ENCODE measurements around the gene SRSF12. TPM values are rescaled to one million over a fixed set of nuclear protein-coding genes. Genes with fewer than 3 reads are reported as not detected.

Gene SRSF12
- total and polyA plus RNA-seq, 2 donors (not counting 1 experiment from before 2014, with no cell fraction given) = 0.10 to 0.33 TPM

- Histone ChIP-seq H3K9me3 (ENCODE audit: control insufficient read depth, insufficient read depth, low read depth, low read length) (no peaks in the 10 kb centered on the region), H3K36me3 (ENCODE audit: control insufficient read depth, insufficient read depth, low read length) (no peaks in the 10 kb centered on the region), H3K4me3 (replicated peaks in 1 of 4; ENCODE audit: control extremely low read depth in 1 of 4, insufficient read depth in 1 of 4, low read depth in 3 of 4, low read length in 4 of 4) (no peak overlapping the region), H3K4me1 (ENCODE audit: control insufficient read depth, extremely low read depth, insufficient read depth, low read length) (no peaks in the 10 kb centered on the region), H3K27ac (ENCODE audit: insufficient read depth, low read length) (no peak overlapping the region), H3K79me2 (ENCODE audit: control insufficient read depth, insufficient read depth, low read length) (no peaks in the 10 kb centered on the region), H3K27me3 (ENCODE audit: control insufficient read depth, insufficient read depth, low read length) (no peaks in the 10 kb centered on the region), H4K20me1 (ENCODE audit: control insufficient read depth, extremely low read depth, insufficient read depth, low read length) (no peaks in the 10 kb centered on the region), H3K9ac (ENCODE audit: insufficient read depth, low read length) (no peak overlapping the region), H2AFZ (ENCODE audit: low read length) (no peak overlapping the region), H3K4me2 (ENCODE audit: extremely low read depth, insufficient read depth, low read length) (no peak overlapping the region)
- TF ChIP-seq CTCF (conservative IDR thresholded peaks at IDR 0.05 in 1 of 2, IDR thresholded peaks at IDR 0.05 in 1 of 2; ENCODE audit: low read depth in 1 of 2, low read length in 2 of 2) = peak; percentile 48 to 63
- TF ChIP-seq EZH2 (IDR thresholded peaks at IDR 0.05; ENCODE audit: low read length, missing control alignments) = no peak
- peak; percentile 23 to 66 for DNase-seq (ENCODE audit: low read depth in 2 of 2)
Observed at GRCh38 chr6:89122625-89123024, 4.8 kb upstream of the SRSF12 start.

- Histone ChIP-seq H2AFZ (ENCODE audit: low read length) (no peak overlapping the region), H3K79me2 (ENCODE audit: control insufficient read depth, insufficient read depth, low read length) (no peaks in the 10 kb centered on the region), H3K27me3 (ENCODE audit: control insufficient read depth, insufficient read depth, low read length) (peaks cover under 1% of the 10 kb centered on the region), H3K4me1 (ENCODE audit: control insufficient read depth, extremely low read depth, insufficient read depth, low read length) (no peaks in the 10 kb centered on the region), H3K9me3 (ENCODE audit: control insufficient read depth, insufficient read depth, low read depth, low read length) (no peaks in the 10 kb centered on the region), H3K36me3 (ENCODE audit: control insufficient read depth, insufficient read depth, low read length) (no peaks in the 10 kb centered on the region), H3K9ac (ENCODE audit: insufficient read depth, low read length) (no peak overlapping the region), H3K4me2 (ENCODE audit: extremely low read depth, insufficient read depth, low read length) (no peak overlapping the region), H4K20me1 (ENCODE audit: control insufficient read depth, extremely low read depth, insufficient read depth, low read length) (no peaks in the 10 kb centered on the region), H3K27ac (ENCODE audit: insufficient read depth, low read length) (no peak overlapping the region), H3K4me3 (replicated peaks in 1 of 4; ENCODE audit: control extremely low read depth in 1 of 4, insufficient read depth in 1 of 4, low read depth in 3 of 4, low read length in 4 of 4) (no peak overlapping the region)
- DNase-seq (ENCODE audit: low read depth in 2 of 2) = no peak
- no peak for TF ChIP-seq CTCF (conservative IDR thresholded peaks at IDR 0.05 in 1 of 2, IDR thresholded peaks at IDR 0.05 in 1 of 2; ENCODE audit: low read depth in 1 of 2, low read length in 2 of 2)
- TF ChIP-seq EZH2 (IDR thresholded peaks at IDR 0.05; ENCODE audit: low read length, missing control alignments) = no peak
Observed at GRCh38 chr6:89121934-89122333, 4.1 kb upstream of the SRSF12 start.

- Histone ChIP-seq H3K4me2 (ENCODE audit: extremely low read depth, insufficient read depth, low read length) (no peak overlapping the region), H2AFZ (ENCODE audit: low read length) (no peak overlapping the region), H3K9me3 (ENCODE audit: control insufficient read depth, insufficient read depth, low read depth, low read length) (no peaks in the 10 kb centered on the region), H3K9ac (ENCODE audit: insufficient read depth, low read length) (no peak overlapping the region), H4K20me1 (ENCODE audit: control insufficient read depth, extremely low read depth, insufficient read depth, low read length) (no peaks in the 10 kb centered on the region), H3K36me3 (ENCODE audit: control insufficient read depth, insufficient read depth, low read length) (no peaks in the 10 kb centered on the region), H3K79me2 (ENCODE audit: control insufficient read depth, insufficient read depth, low read length) (no peaks in the 10 kb centered on the region), H3K27me3 (ENCODE audit: control insufficient read depth, insufficient read depth, low read length) (peaks cover 3% of the 10 kb centered on the region), H3K4me3 (replicated peaks in 1 of 4; ENCODE audit: control extremely low read depth in 1 of 4, insufficient read depth in 1 of 4, low read depth in 3 of 4, low read length in 4 of 4) (no peak overlapping the region), H3K27ac (ENCODE audit: insufficient read depth, low read length) (no peak overlapping the region), H3K4me1 (ENCODE audit: control insufficient read depth, extremely low read depth, insufficient read depth, low read length) (no peaks in the 10 kb centered on the region)
- TF ChIP-seq CTCF (conservative IDR thresholded peaks at IDR 0.05 in 1 of 2, IDR thresholded peaks at IDR 0.05 in 1 of 2; ENCODE audit: low read depth in 1 of 2, low read length in 2 of 2) (no peak), EZH2 (IDR thresholded peaks at IDR 0.05; ENCODE audit: low read length, missing control alignments) (no peak)
- peak; percentile 20 to 44 for DNase-seq (ENCODE audit: low read depth in 2 of 2)
Observed at GRCh38 chr6:89120371-89120770, 2.5 kb upstream of the SRSF12 start.

All from fibroblast of lung (primary cell).